ENCODE results near the gene USP40.

The USP40 gene

DNA sequence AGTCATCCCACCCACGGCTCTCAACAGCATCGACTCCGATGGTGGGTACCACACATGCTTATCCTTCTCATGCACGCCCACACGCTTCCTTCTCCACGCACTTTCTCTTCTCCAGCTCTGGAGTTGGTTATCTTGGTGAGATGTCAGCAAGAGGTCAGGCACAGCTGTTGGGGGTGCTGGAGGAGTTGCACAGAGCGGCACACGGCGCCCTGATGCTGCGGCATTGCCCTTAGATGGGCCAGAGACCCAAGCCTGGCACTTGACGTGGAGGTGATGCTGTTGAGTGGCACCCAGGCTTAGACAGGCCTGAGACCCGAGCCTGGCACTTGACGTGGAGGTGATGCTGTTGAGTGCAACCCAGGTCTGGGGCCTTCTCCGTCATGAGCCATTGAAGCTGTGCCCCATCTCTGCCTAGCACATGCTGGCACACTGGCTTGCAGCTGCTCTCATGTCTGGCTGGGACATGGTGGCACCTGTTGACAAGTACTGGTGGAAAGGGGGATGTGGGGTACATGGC lies 129.1 kb downstream of the USP40 start:
- Histone ChIP-seq H3K4me3 (ENCODE audit: low read depth in 1 of 2, low read length in 2 of 2) (no peak overlapping the region), H3K9me3 (ENCODE audit: insufficient read depth, low read length, severe bottlenecking) (no peaks in the 10 kb centered on the region), H3K36me3 (ENCODE audit: insufficient read depth, low read length) (peaks cover 54% of the 10 kb centered on the region), H2AFZ (ENCODE audit: low read depth, low read length) (no peak overlapping the region), H3K9ac (ENCODE audit: low read depth, low read length) (no peak overlapping the region), H3K27me3 (ENCODE audit: insufficient read depth, low read length, poor library complexity) (no peaks in the 10 kb centered on the region), H4K20me1 (ENCODE audit: insufficient read depth, low read length) (0 out of 2 replicates have a peak, but pooled peaks cover 7% of the 10 kb centered on the region), H3K4me1 (ENCODE audit: insufficient read depth, low read length) (no peaks in the 10 kb centered on the region), H3K27ac (ENCODE audit: low read length) (no peak overlapping the region), H3K4me2 (ENCODE audit: insufficient read depth, low read length) (no peak overlapping the region), H3K79me2 (ENCODE audit: insufficient read depth, low read length) (no peaks in the 10 kb centered on the region)
- no peak for DNase-seq
- ATAC-seq (ENCODE audit: insufficient read depth, low read depth) = no peak
- TF ChIP-seq CTCF (IDR thresholded peaks at IDR 0.05; ENCODE audit: borderline replicate concordance, extremely low read depth, low read length, poor library complexity, severe bottlenecking) = no peak
- TF ChIP-seq EZH2 (IDR thresholded peaks at IDR 0.05; ENCODE audit: borderline replicate concordance, low read depth, low read length, severe bottlenecking) = no peak

DNA sequence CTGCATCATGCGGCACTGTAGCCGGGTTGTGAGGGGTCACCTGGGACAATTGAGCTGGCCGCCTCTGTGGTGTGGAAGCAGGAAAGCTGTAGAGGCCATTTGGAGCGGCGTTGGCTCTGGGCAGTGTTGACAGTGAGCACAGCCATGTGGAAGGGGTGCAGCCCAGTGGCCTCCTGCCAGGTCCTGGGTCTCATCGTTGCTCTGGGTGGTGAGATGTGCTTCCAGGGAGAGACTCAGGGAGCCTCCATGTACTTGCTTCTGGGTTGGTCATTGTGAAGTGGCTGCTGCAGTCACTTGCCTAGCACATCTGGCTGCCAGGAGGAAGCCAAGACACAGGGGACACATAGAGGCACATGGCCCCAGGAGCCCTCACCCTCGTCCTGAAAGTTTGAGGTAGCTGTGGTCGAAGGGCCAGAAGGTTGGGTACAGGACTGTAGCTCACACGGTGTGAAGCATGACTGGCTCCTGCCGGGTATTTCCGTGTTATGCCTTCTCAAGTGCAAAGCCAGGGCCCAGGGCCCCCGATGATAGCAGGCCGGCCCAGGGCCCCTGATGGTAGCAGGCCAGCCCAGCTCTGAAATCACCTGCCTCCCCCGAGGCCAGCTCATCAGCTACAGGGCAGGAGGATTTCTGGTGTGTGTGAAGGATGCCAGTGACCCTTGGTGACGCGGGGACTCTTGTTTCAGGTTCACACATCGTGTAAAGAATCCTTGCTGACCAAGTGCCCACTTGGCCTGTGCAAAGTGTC lies 129.7 kb downstream of the USP40 start:
- TF ChIP-seq EZH2 (IDR thresholded peaks at IDR 0.05; ENCODE audit: borderline replicate concordance, low read depth, low read length, severe bottlenecking) (no peak), CTCF (IDR thresholded peaks at IDR 0.05; ENCODE audit: borderline replicate concordance, extremely low read depth, low read length, poor library complexity, severe bottlenecking) (no peak)
- Histone ChIP-seq H3K27ac (ENCODE audit: low read length) (no peak overlapping the region), H3K4me2 (ENCODE audit: insufficient read depth, low read length) (no peak overlapping the region), H3K4me3 (ENCODE audit: low read depth in 1 of 2, low read length in 2 of 2) (no peak overlapping the region), H3K27me3 (ENCODE audit: insufficient read depth, low read length, poor library complexity) (no peaks in the 10 kb centered on the region), H3K9me3 (ENCODE audit: insufficient read depth, low read length, severe bottlenecking) (no peaks in the 10 kb centered on the region), H3K79me2 (ENCODE audit: insufficient read depth, low read length) (no peaks in the 10 kb centered on the region), H3K36me3 (ENCODE audit: insufficient read depth, low read length) (peaks cover 53% of the 10 kb centered on the region), H3K4me1 (ENCODE audit: insufficient read depth, low read length) (no peaks in the 10 kb centered on the region), H2AFZ (ENCODE audit: low read depth, low read length) (no peak overlapping the region), H3K9ac (ENCODE audit: low read depth, low read length) (no peak overlapping the region), H4K20me1 (ENCODE audit: insufficient read depth, low read length) (0 out of 2 replicates have a peak, but pooled peaks cover 7% of the 10 kb centered on the region)
- no peak for ATAC-seq (ENCODE audit: insufficient read depth, low read depth)
- no peak for DNase-seq

DNA sequence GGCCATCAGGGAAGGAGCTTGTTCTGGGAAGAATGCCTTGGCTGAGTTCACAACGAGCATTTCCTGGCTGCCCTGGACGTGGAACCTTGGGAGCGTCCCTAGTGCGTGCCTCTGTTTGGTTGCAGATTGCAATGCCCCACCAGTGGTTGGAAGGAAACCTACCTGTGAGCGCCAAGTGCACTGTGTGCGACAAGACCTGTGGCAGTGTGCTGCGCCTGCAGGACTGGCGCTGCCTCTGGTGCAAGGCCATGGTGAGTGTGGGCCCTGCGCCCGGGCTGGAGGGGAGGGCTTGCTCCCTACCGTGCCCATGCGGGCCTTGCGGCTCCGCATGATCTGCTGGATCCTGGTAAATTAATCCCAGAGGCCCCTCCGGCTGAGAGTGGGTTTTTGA lies 130.4 kb downstream of the USP40 start:
- no peak overlapping the region for H3K4me3 ChIP-seq (ENCODE audit: low read depth in 1 of 2, low read length in 2 of 2)
- no peak overlapping the region for H3K4me2 ChIP-seq (ENCODE audit: insufficient read depth, low read length)
- no peaks in the 10 kb centered on the region for H3K27me3 ChIP-seq (ENCODE audit: insufficient read depth, low read length, poor library complexity)
- H3K36me3 ChIP-seq (ENCODE audit: insufficient read depth, low read length) = peaks cover 47% of the 10 kb centered on the region
- no peak overlapping the region for H2AFZ ChIP-seq (ENCODE audit: low read depth, low read length)
- no peaks in the 10 kb centered on the region for H3K9me3 ChIP-seq (ENCODE audit: insufficient read depth, low read length, severe bottlenecking)
- H3K27ac ChIP-seq (ENCODE audit: low read length) = no peak overlapping the region
- no peak overlapping the region for H3K9ac ChIP-seq (ENCODE audit: low read depth, low read length)
- no peaks in the 10 kb centered on the region for H3K4me1 ChIP-seq (ENCODE audit: insufficient read depth, low read length)
- DNase-seq = no peak
- H4K20me1 ChIP-seq (ENCODE audit: insufficient read depth, low read length) = 0 out of 2 replicates have a peak, but pooled peaks cover 7% of the 10 kb centered on the region
- TF ChIP-seq CTCF (IDR thresholded peaks at IDR 0.05; ENCODE audit: borderline replicate concordance, extremely low read depth, low read length, poor library complexity, severe bottlenecking) = no peak
- TF ChIP-seq EZH2 (IDR thresholded peaks at IDR 0.05; ENCODE audit: borderline replicate concordance, low read depth, low read length, severe bottlenecking) = no peak
- ATAC-seq (ENCODE audit: insufficient read depth, low read depth) = no peak
- no peaks in the 10 kb centered on the region for H3K79me2 ChIP-seq (ENCODE audit: insufficient read depth, low read length)
